Measurements from ENCODE around the gene ERCC5. TPM values are rescaled to one million over a fixed set of nuclear protein-coding genes. Genes with fewer than 3 reads are reported as not detected.

ERCC5 gene
- total RNA-seq, 1 donor from 2014 or later = 48.9 TPM

DNA sequence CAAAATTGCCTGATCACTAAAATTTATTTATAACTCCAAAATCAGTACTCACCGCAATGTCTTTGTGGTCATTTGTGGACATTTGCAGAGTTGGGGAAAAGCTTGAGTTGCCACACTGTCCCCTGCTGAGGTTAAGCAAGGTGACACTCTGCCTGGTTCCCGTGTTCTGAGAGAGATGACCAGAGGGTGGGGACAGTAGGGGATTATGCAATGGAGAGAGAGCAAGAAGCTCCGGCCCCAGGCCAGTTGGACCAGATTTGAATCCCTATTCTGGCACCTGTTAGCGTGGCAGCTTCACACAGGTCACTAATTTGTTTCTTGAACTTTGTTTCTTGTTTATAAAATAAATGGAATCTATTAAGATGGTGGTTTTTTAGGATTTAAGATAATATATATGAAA, 17.8 kb downstream of the ERCC5 start:
- peaks cover 65% of the 10 kb centered on the region for H3K36me3 Mint-ChIP-seq (ENCODE audit: unreplicated experiment)
- no peaks in the 10 kb centered on the region for H3K9me3 Mint-ChIP-seq (ENCODE audit: unreplicated experiment)
- H3K4me1 Mint-ChIP-seq (ENCODE audit: unreplicated experiment) = peaks cover 3% of the 10 kb centered on the region
- TF ChIP-seq, protein P1, sequence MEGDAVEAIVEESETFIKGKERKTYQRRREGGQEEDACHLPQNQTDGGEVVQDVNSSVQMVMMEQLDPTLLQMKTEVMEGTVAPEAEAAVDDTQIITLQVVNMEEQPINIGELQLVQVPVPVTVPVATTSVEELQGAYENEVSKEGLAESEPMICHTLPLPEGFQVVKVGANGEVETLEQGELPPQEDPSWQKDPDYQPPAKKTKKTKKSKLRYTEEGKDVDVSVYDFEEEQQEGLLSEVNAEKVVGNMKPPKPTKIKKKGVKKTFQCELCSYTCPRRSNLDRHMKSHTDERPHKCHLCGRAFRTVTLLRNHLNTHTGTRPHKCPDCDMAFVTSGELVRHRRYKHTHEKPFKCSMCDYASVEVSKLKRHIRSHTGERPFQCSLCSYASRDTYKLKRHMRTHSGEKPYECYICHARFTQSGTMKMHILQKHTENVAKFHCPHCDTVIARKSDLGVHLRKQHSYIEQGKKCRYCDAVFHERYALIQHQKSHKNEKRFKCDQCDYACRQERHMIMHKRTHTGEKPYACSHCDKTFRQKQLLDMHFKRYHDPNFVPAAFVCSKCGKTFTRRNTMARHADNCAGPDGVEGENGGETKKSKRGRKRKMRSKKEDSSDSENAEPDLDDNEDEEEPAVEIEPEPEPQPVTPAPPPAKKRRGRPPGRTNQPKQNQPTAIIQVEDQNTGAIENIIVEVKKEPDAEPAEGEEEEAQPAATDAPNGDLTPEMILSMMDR (IDR thresholded peaks at IDR 0.05) = no peak
- no peak overlapping the region for H3K4me3 Mint-ChIP-seq (ENCODE audit: unreplicated experiment)
- no peaks in the 10 kb centered on the region for H3K27me3 Mint-ChIP-seq (ENCODE audit: unreplicated experiment)
- no peak for DNase-seq (ENCODE audit: extremely low spot score, unreplicated experiment)
- no peak overlapping the region for H3K27ac Mint-ChIP-seq (ENCODE audit: unreplicated experiment)

DNA sequence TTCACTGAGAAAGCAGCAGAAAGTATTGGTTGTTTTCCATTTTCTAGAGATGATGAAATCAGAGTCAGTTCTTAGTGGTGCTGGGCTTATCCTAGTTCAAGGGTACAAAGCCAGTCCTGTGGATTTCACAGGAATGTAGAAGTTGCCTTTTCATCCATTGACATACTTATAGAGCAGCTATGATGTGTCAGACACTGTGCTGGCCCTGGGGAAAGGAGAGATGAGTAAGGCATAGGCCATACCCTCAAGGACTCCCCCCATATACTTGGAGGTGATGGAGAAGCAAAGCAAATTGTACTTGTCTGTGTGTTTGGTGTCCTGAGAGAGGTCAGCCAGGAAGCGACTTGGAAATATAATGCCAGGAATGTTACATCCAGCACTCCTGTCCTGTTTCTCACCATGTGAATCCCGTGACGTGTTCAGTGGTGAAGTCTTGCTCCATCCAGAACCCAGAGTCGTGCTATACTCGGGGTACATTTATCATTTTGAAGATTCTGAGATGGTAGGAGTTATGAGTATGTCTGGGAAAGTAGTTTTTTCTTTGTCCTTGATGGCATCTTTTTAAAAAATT, 22.6 kb downstream of the ERCC5 start:
- Mint-ChIP-seq H3K4me1 (ENCODE audit: unreplicated experiment) (peaks cover 5% of the 10 kb centered on the region), H3K9me3 (ENCODE audit: unreplicated experiment) (no peaks in the 10 kb centered on the region), H3K4me3 (ENCODE audit: unreplicated experiment) (no peak overlapping the region), H3K27ac (ENCODE audit: unreplicated experiment) (no peak overlapping the region), H3K27me3 (ENCODE audit: unreplicated experiment) (no peaks in the 10 kb centered on the region), H3K36me3 (ENCODE audit: unreplicated experiment) (peaks cover 53% of the 10 kb centered on the region)
- DNase-seq (ENCODE audit: extremely low spot score, unreplicated experiment) = no peak
- TF ChIP-seq, protein P1 (IDR thresholded peaks at IDR 0.05) = no peak

DNA sequence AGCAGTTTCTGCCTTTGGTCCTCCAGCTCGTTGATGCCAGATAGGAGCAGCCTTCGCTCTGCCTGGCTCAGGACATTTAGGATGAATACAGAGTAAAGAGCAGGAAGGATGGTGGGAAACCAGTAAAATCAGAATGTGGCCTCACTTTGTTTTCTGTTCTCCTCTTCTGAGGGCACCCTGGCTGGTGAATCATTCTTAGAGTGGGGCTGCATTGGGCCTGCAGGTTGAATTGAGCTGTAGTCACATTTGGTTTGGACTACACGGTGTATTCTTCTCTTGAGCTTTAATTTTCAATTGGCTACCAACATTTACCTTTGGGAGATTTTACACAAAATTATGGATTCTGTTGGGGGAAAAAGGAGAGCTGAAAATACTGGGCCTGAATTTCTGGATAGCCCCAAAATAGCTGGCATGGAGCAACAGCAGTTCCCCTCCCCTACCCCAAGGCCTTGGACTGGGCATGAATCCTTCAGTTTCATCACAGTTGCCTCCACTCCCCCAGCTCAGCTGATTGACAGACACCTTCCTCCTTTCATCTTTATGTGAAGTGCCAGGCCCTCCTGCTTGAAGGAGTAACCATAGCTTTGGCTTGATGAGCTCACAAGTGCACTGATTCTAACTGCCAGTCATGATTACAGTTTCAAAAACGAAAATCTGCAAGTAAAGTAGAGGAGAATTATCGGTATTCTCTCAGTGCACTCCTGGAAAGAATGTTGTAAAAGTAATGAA, 24.3 kb downstream of the ERCC5 start:
- TF ChIP-seq, protein P1 (IDR thresholded peaks at IDR 0.05) = no peak
- peak overlapping the region; percentile 46 for H3K27ac Mint-ChIP-seq (ENCODE audit: unreplicated experiment)
- peaks cover 48% of the 10 kb centered on the region for H3K36me3 Mint-ChIP-seq (ENCODE audit: unreplicated experiment)
- no peak overlapping the region for H3K4me3 Mint-ChIP-seq (ENCODE audit: unreplicated experiment)
- DNase-seq (ENCODE audit: extremely low spot score, unreplicated experiment) = no peak
- peaks cover 5% of the 10 kb centered on the region for H3K4me1 Mint-ChIP-seq (ENCODE audit: unreplicated experiment)
- H3K9me3 Mint-ChIP-seq (ENCODE audit: unreplicated experiment) = no peaks in the 10 kb centered on the region
- no peaks in the 10 kb centered on the region for H3K27me3 Mint-ChIP-seq (ENCODE audit: unreplicated experiment)

DNA sequence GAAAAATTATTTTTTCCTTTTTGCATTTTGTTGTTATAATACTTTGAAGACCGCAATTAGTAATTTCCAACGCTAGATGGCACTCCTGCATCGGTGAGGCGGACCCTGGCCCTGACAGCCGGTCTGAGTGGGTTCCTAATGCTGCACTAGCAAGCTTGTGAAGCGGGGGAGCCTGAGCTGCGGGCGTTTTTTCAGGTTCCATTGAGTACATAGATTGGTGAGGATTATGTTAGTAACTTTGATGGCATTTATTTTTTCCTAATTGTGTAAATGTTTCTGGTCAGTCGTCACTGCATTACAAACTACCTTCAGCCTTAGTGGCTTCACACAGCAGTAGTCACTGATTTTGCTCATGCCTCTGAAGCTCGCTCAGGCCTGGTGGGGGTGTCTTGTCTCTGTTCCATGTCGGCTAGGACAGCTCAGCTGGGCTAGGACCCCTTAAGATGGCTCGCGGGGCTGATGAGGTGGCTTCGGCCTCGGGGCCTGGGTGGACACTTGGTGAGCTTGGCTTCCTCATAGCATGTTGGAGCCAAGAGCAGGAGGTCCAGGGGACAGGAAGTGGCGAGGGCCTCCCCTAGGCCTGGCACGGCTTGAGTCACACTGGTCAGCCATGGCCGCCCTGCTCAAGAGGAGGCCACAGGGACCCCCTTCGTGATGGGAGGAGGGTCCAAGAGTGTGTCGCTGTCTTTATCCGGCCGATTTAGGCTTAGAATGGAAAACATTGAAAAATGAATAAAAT, 25.0 kb downstream of the ERCC5 start:
- H3K27ac Mint-ChIP-seq (ENCODE audit: unreplicated experiment) = peak overlapping the region; percentile 46
- DNase-seq (ENCODE audit: extremely low spot score, unreplicated experiment) = no peak
- H3K9me3 Mint-ChIP-seq (ENCODE audit: unreplicated experiment) = no peaks in the 10 kb centered on the region
- H3K36me3 Mint-ChIP-seq (ENCODE audit: unreplicated experiment) = peaks cover 47% of the 10 kb centered on the region
- no peak overlapping the region for H3K4me3 Mint-ChIP-seq (ENCODE audit: unreplicated experiment)
- H3K27me3 Mint-ChIP-seq (ENCODE audit: unreplicated experiment) = no peaks in the 10 kb centered on the region
- peaks cover 5% of the 10 kb centered on the region for H3K4me1 Mint-ChIP-seq (ENCODE audit: unreplicated experiment)
- TF ChIP-seq, protein P1 (IDR thresholded peaks at IDR 0.05) = peak; percentile 84

DNA sequence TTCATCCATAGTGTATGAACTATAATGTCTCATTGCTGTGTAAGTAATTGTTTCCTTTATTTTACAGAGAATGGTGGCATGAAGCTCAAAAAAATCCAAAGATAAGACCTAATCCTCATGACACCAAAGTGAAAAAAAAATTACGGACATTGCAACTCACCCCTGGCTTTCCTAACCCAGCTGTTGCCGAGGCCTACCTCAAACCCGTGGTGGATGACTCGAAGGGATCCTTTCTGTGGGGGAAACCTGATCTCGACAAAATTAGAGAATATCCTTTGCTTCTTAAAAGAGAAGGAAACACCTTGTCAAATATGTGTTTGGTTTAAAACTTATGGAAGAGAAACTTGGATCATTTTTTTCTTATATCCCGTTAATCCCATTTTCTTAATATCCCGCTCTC, 26.3 kb downstream of the ERCC5 start:
- DNase-seq (ENCODE audit: extremely low spot score, unreplicated experiment) = no peak
- Mint-ChIP-seq H3K36me3 (ENCODE audit: unreplicated experiment) (peaks cover 46% of the 10 kb centered on the region), H3K27ac (ENCODE audit: unreplicated experiment) (no peak overlapping the region), H3K27me3 (ENCODE audit: unreplicated experiment) (no peaks in the 10 kb centered on the region), H3K9me3 (ENCODE audit: unreplicated experiment) (no peaks in the 10 kb centered on the region), H3K4me3 (ENCODE audit: unreplicated experiment) (no peak overlapping the region), H3K4me1 (ENCODE audit: unreplicated experiment) (peaks cover 5% of the 10 kb centered on the region)
- TF ChIP-seq, protein P1 (IDR thresholded peaks at IDR 0.05) = no peak
